OCI-LY3 (cell line): Measurements from ENCODE around the gene VPS13D.
"Not testable (repeated sequence)": the region's sequence is repeated elsewhere in the genome, so short reads cannot be mapped to it uniquely, and the experiment has no call there.

ENCODE experiments used
- H2AFZ ChIP-seq: fragments of 200-600, 300-600 bp; shearing (Covaris generic); 2 replicates; pipeline ENCODE4 v1.6.0; 2014; ENCODE audit warnings: antibody characterized with exemption, low read depth, low read length
- H3K27ac ChIP-seq: fragments of 200-600, 300-600 bp; sonication (generic); 2 replicates; pipeline ENCODE4 v1.5.1; 2014; ENCODE audit warnings: mild to moderate bottlenecking, low read length, moderate library complexity, mixed read lengths
- H3K27me3 ChIP-seq: fragments of 200-600, 300-600 bp; sonication (generic); 2 replicates; pipeline ENCODE4 v1.6.1; 2014; ENCODE audit warnings: low read depth, low read length, mixed read lengths
- H3K36me3 ChIP-seq: fragments of 200-600, 300-600 bp; sonication (generic); replicated peaks from 2 replicates; pipeline ENCODE3; 2014; ENCODE audit warnings: low read depth, low read length, mixed read lengths
- H3K4me1 ChIP-seq: fragments of 300-600, 200-600 bp; sonication (generic); 2 replicates; pipeline ENCODE4 v1.6.1; 2014; ENCODE audit warnings: low read length, mixed read lengths
- H3K4me2 ChIP-seq: fragments of 200-600, 300-600 bp; sonication (generic); 2 replicates; pipeline ENCODE4 v1.6.1; 2014; ENCODE audit warnings: low read length, mixed read lengths
- H3K4me3 ChIP-seq: fragments of 300-600, 200-600 bp; sonication (generic); 2 replicates; pipeline ENCODE4 v1.5.1; 2014; ENCODE audit warnings: antibody characterized with exemption, mild to moderate bottlenecking, low read length, moderate library complexity
- H3K79me2 ChIP-seq: fragments of 300-600, 200-600 bp; shearing (Covaris generic); 2 replicates; pipeline ENCODE4 v1.6.1; 2014; ENCODE audit warnings: mild to moderate bottlenecking, low read length, mixed read lengths
- H3K9ac ChIP-seq: fragments of 300-600, 200-600 bp; shearing (Covaris generic); 2 replicates; pipeline ENCODE4 v1.6.0; 2014; ENCODE audit warnings: mild to moderate bottlenecking, low read length, moderate library complexity
- H3K9me3 ChIP-seq: fragments of 200-600, 300-600 bp; shearing (Covaris generic); 2 replicates; pipeline ENCODE4 v1.6.1; 2014; ENCODE audit warnings: low read length, mixed read lengths; ENCODE audit not compliant: insufficient read depth
- H4K20me1 ChIP-seq: fragments of 200-600, 300-600 bp; sonication (generic); 2 replicates; pipeline ENCODE4 v1.6.1; 2016; ENCODE audit warnings: low read length, mixed read lengths; ENCODE audit not compliant: insufficient read depth
- EZH2phosphoT487 ChIP-seq: fragments of 200-600 bp; shearing (Covaris generic); IDR thresholded peaks from 2 replicates; pipeline ENCODE4 v1.6.1; 2018; ENCODE audit warnings: antibody characterized with exemption, mixed run types, low read depth
- TF ChIP-seq, protein P1 (sequence below): fragments of 200-600, 300-600 bp; sonication (generic); IDR thresholded peaks from 2 replicates; pipeline ENCODE4 v1.5.1; 2014; ENCODE audit warnings: antibody characterized with exemption, low read length, low read depth

The VPS13D gene

DNA sequence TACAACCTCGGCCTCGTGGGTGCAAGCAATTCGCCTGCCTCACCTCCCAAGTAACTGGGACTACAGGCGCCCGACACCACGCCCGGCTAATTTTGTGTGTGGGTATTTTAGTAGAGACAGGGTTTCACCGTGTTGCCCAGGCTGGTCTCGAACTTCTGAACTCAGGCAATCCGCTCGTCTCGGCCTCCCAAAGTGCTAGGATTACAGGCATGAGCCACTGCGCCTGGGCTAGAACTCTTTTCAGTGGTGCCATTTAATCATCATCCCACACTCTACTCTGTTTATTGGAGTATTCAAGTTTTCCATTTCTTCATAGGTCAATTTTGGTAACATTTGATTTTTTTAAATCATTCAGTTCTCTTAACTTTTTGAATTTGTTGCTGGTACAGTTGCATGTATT lies 286.9 kb downstream of the VPS13D start:
- H3K4me2 ChIP-seq: no peak overlapping the region
- no peaks in the 10 kb centered on the region for H3K9me3 ChIP-seq
- no peaks in the 10 kb centered on the region for H3K36me3 ChIP-seq
- H3K79me2 ChIP-seq: no peaks in the 10 kb centered on the region
- no peaks in the 10 kb centered on the region for H4K20me1 ChIP-seq
- TF ChIP-seq, protein P1, sequence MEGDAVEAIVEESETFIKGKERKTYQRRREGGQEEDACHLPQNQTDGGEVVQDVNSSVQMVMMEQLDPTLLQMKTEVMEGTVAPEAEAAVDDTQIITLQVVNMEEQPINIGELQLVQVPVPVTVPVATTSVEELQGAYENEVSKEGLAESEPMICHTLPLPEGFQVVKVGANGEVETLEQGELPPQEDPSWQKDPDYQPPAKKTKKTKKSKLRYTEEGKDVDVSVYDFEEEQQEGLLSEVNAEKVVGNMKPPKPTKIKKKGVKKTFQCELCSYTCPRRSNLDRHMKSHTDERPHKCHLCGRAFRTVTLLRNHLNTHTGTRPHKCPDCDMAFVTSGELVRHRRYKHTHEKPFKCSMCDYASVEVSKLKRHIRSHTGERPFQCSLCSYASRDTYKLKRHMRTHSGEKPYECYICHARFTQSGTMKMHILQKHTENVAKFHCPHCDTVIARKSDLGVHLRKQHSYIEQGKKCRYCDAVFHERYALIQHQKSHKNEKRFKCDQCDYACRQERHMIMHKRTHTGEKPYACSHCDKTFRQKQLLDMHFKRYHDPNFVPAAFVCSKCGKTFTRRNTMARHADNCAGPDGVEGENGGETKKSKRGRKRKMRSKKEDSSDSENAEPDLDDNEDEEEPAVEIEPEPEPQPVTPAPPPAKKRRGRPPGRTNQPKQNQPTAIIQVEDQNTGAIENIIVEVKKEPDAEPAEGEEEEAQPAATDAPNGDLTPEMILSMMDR: no peak
- no peak for TF ChIP-seq EZH2phosphoT487
- H3K4me1 ChIP-seq: no peaks in the 10 kb centered on the region
- H3K27me3 ChIP-seq: no peaks in the 10 kb centered on the region
- no peak overlapping the region for H3K4me3 ChIP-seq
- no peak overlapping the region for H3K27ac ChIP-seq
- H2AFZ ChIP-seq: no peak overlapping the region
- no peak overlapping the region for H3K9ac ChIP-seq

DNA sequence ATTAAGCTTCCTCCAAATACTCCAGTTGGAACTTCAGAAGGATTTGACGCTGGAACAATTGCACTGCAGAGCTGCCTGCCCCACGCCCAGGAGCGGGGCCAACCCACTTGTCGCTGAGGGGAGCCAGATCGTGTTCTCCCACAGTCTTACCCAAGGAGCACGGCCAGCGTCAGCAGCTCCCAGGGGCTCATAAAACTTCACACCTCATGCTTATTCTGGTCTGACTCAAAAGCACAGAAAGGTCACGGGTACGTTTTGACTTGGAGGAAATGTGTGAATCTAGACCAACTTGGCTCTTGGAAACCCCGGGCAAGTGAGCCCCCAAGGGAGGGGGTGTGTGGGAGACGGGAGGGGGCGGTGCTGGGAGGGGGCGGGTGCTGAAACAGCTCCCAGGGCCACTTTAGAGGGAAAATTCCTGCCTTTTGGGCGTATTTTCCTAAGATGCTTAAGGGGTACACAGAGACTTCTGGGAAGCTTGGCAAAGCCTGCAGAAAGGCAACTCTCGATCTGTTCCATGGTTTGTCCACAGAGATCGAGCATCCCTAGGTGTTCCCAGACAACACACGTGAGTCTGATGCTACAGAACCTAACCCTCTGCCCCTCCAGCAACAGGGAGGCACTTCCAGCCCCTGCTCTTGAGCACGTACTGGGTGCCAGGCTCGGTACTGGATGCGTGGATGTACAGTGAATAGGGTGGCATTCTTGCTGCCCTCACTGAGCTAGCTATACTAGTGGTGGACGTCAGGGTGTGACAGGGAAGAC lies 289.3 kb downstream of the VPS13D start:
- TF ChIP-seq, protein P1: no peak
- Histone ChIP-seq H3K9me3 (no peaks in the 10 kb centered on the region), H3K27me3 (no peaks in the 10 kb centered on the region), H3K4me3 (no peak overlapping the region), H3K4me2 (no peak overlapping the region), H3K36me3 (no peaks in the 10 kb centered on the region), H4K20me1 (no peaks in the 10 kb centered on the region), H3K9ac (no peak overlapping the region), H3K4me1 (no peaks in the 10 kb centered on the region), H2AFZ (no peak overlapping the region), H3K79me2 (no peaks in the 10 kb centered on the region), H3K27ac (no peak overlapping the region)

DNA sequence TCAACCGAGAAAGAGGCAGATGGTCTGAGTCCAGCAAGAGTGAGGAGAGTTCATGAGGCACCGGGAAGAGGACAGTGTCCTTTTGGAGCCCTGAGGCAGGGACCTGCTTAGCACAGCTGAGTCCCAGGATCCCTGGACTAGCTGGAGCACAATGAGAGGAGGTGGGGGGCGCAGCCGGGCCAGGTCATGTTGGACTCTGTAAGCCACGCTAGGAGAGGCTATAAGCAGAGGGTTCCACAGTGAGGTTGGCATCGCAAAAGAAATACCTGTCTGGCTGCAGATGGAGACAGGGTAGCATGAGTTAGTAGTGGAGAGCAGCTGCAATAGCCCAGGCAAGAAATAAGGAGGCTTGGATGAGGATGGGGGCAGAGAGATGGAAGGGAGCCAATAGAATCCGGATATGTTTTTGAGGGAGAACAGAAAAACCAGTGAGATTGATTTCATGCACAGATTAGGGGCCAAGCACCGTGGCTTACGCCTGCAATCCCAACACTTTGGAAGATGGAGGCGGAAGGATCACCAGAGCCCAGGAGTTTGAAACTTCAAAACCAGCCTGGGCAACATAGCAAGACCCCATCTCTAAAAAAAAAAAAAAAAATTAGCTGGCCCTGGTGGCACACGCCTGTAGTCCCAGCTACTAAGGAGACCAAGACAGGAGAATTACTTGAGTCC lies 290.0 kb downstream of the VPS13D start:
- TF ChIP-seq EZH2phosphoT487: no peak
- TF ChIP-seq, protein P1: no peak
- Histone ChIP-seq H3K27ac (no peak overlapping the region), H3K9ac (no peak overlapping the region)

DNA sequence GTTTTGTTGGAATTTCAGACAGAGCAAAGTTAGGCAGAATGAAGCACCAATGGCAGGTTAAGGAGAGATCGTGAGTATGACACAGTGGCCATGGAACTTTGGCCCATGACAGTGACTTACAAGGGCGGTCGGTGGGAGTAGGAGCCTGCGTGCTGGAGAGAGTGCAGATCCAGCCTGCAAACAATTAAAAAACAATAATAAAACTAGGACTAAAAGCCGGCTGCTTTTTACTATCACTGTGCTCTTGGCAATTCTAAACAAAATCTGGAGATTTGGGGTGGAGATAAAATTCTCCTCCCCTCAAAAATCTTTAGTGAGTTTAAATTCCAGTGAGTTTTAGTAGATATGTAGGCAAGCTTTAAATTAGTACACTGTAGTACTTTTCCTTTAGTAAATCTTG lies 291.3 kb downstream of the VPS13D start:
- Histone ChIP-seq H3K27ac (no peak overlapping the region), H3K4me3 (no peak overlapping the region), H2AFZ (no peak overlapping the region), H3K4me2 (no peak overlapping the region), H3K4me1 (no peaks in the 10 kb centered on the region), H3K36me3 (no peaks in the 10 kb centered on the region), H3K27me3 (no peaks in the 10 kb centered on the region), H3K9ac (no peak overlapping the region), H3K79me2 (no peaks in the 10 kb centered on the region), H3K9me3 (no peaks in the 10 kb centered on the region), H4K20me1 (no peaks in the 10 kb centered on the region)
- TF ChIP-seq EZH2phosphoT487: no peak

More for the DNA sequence above, 290.0 kb downstream of the VPS13D start:
- no peaks in the 10 kb centered on the region for H3K27me3 ChIP-seq
- H3K4me2 ChIP-seq: no peak overlapping the region
- no peaks in the 10 kb centered on the region for H4K20me1 ChIP-seq
- no peaks in the 10 kb centered on the region for H3K9me3 ChIP-seq
- no peak overlapping the region for H3K4me3 ChIP-seq
- H2AFZ ChIP-seq: no peak overlapping the region
- no peaks in the 10 kb centered on the region for H3K36me3 ChIP-seq
- no peaks in the 10 kb centered on the region for H3K79me2 ChIP-seq
- H3K4me1 ChIP-seq: no peaks in the 10 kb centered on the region

DNA sequence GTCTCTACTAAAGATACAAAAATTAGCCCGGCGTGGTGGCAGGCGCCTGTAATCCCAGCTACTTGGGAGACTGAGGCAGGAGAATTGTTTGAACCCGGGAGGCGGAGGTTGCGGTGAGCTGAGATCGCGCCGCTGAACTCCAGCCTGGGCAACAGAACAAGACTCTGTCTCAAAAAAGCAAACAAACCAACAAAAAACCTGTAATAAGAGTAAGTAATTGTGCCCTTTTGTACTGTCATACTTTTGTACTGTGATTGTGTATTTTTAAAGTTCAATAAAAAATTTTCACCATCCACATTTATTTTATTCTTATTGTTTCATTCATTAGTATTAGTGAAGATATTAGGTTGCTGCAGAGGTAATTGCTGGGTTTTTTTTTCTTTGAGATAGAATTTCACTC lies 292.9 kb downstream of the VPS13D start:
- H4K20me1 ChIP-seq, H3K4me1 ChIP-seq, H3K4me3 ChIP-seq, H2AFZ ChIP-seq, H3K79me2 ChIP-seq, H3K9me3 ChIP-seq, H3K9ac ChIP-seq, H3K36me3 ChIP-seq, H3K4me2 ChIP-seq, H3K27ac ChIP-seq, H3K27me3 ChIP-seq: not testable (repeated sequence)
